ENCODE data around the gene SCYL2. TPM values are rescaled to one million over a fixed set of nuclear protein-coding genes. Genes with fewer than 3 reads are reported as not detected.
"Not testable (repeated sequence)": the region's sequence is repeated elsewhere in the genome, so short reads cannot be mapped to it uniquely, and the experiment has no call there.

SCYL2 gene
- total and polyA plus RNA-seq, 10 donors: 8.4 to 72.4 (median 45.8) TPM

DNA sequence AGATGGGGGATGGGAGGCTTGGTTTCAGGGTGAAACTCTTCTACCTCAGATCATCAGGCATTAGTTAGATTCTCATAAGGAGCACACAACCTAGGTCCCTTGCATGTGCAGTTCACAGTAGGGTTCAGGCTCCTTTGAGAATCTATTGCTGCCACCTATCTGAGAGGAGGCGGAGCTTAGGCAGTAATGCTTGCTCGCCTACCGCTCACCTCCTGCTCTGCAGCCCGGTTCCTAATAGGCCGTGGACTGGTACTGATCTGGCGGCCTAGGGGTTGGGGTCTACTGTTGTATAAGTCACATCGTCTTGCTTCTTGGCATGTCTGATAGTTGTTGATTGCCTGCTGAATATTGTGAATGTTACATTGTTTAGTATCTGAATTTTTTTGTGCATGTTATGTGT, 12.2 kb downstream of the SCYL2 start:
- TF ChIP-seq POLR2A (IDR thresholded peaks at IDR 0.05) (no peak), POLR2AphosphoS5 (IDR thresholded peaks at IDR 0.05) (no peak), CTCF (IDR thresholded peaks at IDR 0.05 in 8 of 11, conservative IDR thresholded peaks at IDR 0.05 in 3 of 11) (no peak)
- peaks cover 0 to 48% (median 5%) of the 10 kb centered on the region in 6 donors for H3K4me1 ChIP-seq
- no peak for DNase-seq
- intact Hi-C loops (cut with DNase I; ENCODE audit: low total_unique reads): no loop called here
- H3K27ac ChIP-seq: no peak overlapping the region
- H3K9me3 ChIP-seq: no peaks in the 10 kb centered on the region
- no peak overlapping the region for H3K4me3 ChIP-seq
- no peaks in the 10 kb centered on the region for H3K27me3 ChIP-seq (replicated peaks in 1 of 7)
- 92 to 98% (median 97%) methylated on average over 7 of the region's 7 CpGs for WGBS, 5 donors
- H3K36me3 ChIP-seq: peaks cover 0 to 25% (median 8%) of the 10 kb centered on the region in 6 donors

DNA sequence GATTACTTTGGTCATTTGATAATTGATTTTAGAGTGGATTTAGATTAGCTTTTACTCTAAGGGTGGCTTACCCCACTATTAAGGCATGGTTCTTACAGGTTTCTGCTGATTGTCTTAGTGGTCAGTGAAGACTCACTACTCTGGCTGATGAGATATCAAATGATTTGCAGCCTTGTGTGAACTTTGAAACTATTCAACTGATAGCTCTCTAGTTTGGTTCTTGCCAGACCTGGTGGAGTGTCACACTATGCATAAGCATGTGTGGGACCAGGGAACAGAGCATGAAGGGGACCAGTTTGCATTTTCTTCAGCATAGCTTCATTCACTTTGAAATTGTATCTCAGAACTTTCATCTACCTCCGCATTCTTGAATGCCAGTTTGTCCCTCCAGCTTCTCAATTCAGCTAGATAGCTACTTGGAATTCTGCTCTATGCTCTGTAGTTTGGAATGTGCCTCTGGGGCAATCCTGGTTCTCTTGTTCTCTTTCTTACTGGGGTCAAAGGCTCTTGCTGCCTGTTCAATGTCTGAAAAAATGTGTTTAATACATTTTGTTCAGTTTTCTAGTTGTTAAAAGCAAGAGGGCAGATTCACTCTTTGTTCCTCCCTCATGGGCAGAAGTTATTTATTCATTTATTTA, 12.7 kb downstream of the SCYL2 start:
- intact Hi-C loops (cut with DNase I; ENCODE audit: low total_unique reads): no loop called here
- Histone ChIP-seq H3K27ac (no peak overlapping the region), H3K27me3 (replicated peaks in 1 of 7) (no peaks in the 10 kb centered on the region), H3K4me3 (no peak overlapping the region), H3K4me1 (peaks cover 0 to 42% (median 5%) of the 10 kb centered on the region in 6 donors), H3K9me3 (no peaks in the 10 kb centered on the region), H3K36me3 (peaks cover 0 to 29% (median 13%) of the 10 kb centered on the region in 6 donors)
- no peak for DNase-seq
- 92 to 100% (median 97%) methylated on average over 1 of the region's 1 CpG for WGBS, 5 donors
- TF ChIP-seq CTCF (IDR thresholded peaks at IDR 0.05 in 8 of 11, conservative IDR thresholded peaks at IDR 0.05 in 3 of 11): no peak
- TF ChIP-seq POLR2A (IDR thresholded peaks at IDR 0.05): no peak
- no peak for TF ChIP-seq POLR2AphosphoS5 (IDR thresholded peaks at IDR 0.05)

DNA sequence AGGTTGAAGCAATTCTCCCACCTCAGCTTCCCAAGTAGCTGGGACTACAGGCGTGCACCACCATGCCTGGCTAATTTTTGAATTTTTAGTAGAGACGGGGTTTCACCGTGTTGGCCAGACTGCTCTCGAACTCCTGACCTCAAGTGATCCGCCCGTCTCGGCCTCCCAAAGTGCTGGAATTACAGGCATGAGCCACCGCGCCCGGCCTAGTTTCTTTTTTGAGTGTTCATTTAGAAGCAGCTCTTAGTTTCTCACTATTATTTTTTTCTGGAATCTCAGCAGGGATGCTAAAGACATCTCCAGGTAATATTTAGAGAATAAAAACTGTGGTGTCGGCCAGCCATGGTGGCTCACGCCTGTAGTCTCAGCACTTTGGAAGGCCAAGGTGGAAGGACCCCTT, 17.6 kb downstream of the SCYL2 start:
- H3K36me3 ChIP-seq: peaks cover 0 to 63% (median 18%) of the 10 kb centered on the region in 6 donors
- H3K4me1 ChIP-seq; H3K9me3 ChIP-seq; DNase-seq; H3K27ac ChIP-seq; H3K27me3 ChIP-seq (replicated peaks in 1 of 7); H3K4me3 ChIP-seq; intact Hi-C loops (cut with DNase I; ENCODE audit: low total_unique reads): not testable (repeated sequence)
- 95 to 98% (median 95%) methylated on average over 12 of the region's 12 CpGs for WGBS, 5 donors

GRCh38 chr12:100289038-100289437, 22.1 kb downstream of the SCYL2 start:
- no peak for DNase-seq
- Histone ChIP-seq H3K27ac (no peak overlapping the region), H3K36me3 (peaks cover 0 to 89% (median 25%) of the 10 kb centered on the region in 6 donors), H3K27me3 (replicated peaks in 1 of 7) (no peaks in the 10 kb centered on the region), H3K9me3 (no peaks in the 10 kb centered on the region), H3K4me3 (no peak overlapping the region), H3K4me1 (no peaks in the 10 kb centered on the region)
- intact Hi-C loops (cut with DNase I; ENCODE audit: low total_unique reads): no loop called here
- TF ChIP-seq CTCF (IDR thresholded peaks at IDR 0.05 in 8 of 11, conservative IDR thresholded peaks at IDR 0.05 in 3 of 11) (no peak), POLR2AphosphoS5 (IDR thresholded peaks at IDR 0.05) (no peak), POLR2A (IDR thresholded peaks at IDR 0.05) (no peak)
- WGBS, 5 donors: 92 to 99% (median 95%) methylated on average over 5 of the region's 5 CpGs

Data from spleen (tissue), 11 donors.